ENCODE measurements around the gene AGPAT1. TPM values are rescaled to one million over a fixed set of nuclear protein-coding genes. Genes with fewer than 3 reads are reported as not detected.

Gene AGPAT1
- polyA plus RNA-seq, 6 donors from 2014 or later: 9.1 to 20.6 (median 13.1) TPM

- H3K27ac Mint-ChIP-seq: peak overlapping the region in 5 of 6 donors; percentile 16 to 74 (median 70)
- H3K27me3 Mint-ChIP-seq: no peaks in the 10 kb centered on the region
- peaks cover 0 to 11% of the 10 kb centered on the region in 2 donors for H3K36me3 Mint-ChIP-seq
- peak overlapping the region; percentile 45 to 77 (median 62) for H3K4me3 Mint-ChIP-seq
- H3K4me1 Mint-ChIP-seq: peaks cover 52 to 59% (median 58%) of the 10 kb centered on the region in 3 donors
- peaks cover 0 to 4% (median 0%) of the 10 kb centered on the region in 7 donors for H3K9me3 Mint-ChIP-seq
- no peak for ATAC-seq (ENCODE audit: low read depth in 2 of 2)
- no peak for DNase-seq
Observed at GRCh38 chr6:32179766-32180405, 4.0 kb upstream of the AGPAT1 start.

- H3K4me1 Mint-ChIP-seq: peaks cover 58 to 64% (median 58%) of the 10 kb centered on the region in 3 donors
- no peak for DNase-seq
- H3K9me3 Mint-ChIP-seq: peaks cover 0 to 4% (median 0%) of the 10 kb centered on the region in 7 donors
- no peak for ATAC-seq (ENCODE audit: low read depth in 2 of 2)
- peak overlapping the region; percentile 88 to 100 (median 97) for H3K27ac Mint-ChIP-seq
- no peaks in the 10 kb centered on the region for H3K27me3 Mint-ChIP-seq
- peak overlapping the region; percentile 82 to 100 (median 96) for H3K4me3 Mint-ChIP-seq
- peaks cover 0 to 11% of the 10 kb centered on the region in 2 donors for H3K36me3 Mint-ChIP-seq
Observed at GRCh38 chr6:32178547-32179440, 2.9 kb upstream of the AGPAT1 start.

GRCh38 chr6:32177788-32178546 lies 2.1 kb upstream of the AGPAT1 start, which contains the start of gene RNF5:
RNF5 (plus strand) TSS chr6:32178405; CDS start chr6:32178512, 107 bp downstream.
- Mint-ChIP-seq H3K4me1 (peaks cover 65 to 71% (median 66%) of the 10 kb centered on the region in 3 donors), H3K27me3 (no peaks in the 10 kb centered on the region), H3K36me3 (peaks cover 0 to 11% of the 10 kb centered on the region in 2 donors), H3K4me3 (peak within 1 kb of the TSS; percentile 82 to 100 (median 96)), H3K27ac (peak within 1 kb of the TSS; percentile 94 to 100 (median 98)), H3K9me3 (peaks cover 0 to 4% (median 0%) of the 10 kb centered on the region in 7 donors)
- DNase-seq (peak; percentile 97), ATAC-seq (ENCODE audit: low read depth in 2 of 2) (peak; percentile 80 to 82)

GRCh38 chr6:32177183-32177787 lies 1.4 kb upstream of the AGPAT1 start:
- ATAC-seq (ENCODE audit: low read depth in 2 of 2): no peak
- Mint-ChIP-seq H3K27me3 (no peaks in the 10 kb centered on the region), H3K27ac (peak overlapping the region; percentile 94 to 100 (median 98)), H3K36me3 (peaks cover 0 to 11% of the 10 kb centered on the region in 2 donors), H3K9me3 (peaks cover 0 to 4% (median 0%) of the 10 kb centered on the region in 7 donors), H3K4me3 (peak overlapping the region; percentile 82 to 100 (median 96)), H3K4me1 (peaks cover 65 to 75% (median 67%) of the 10 kb centered on the region in 3 donors)
- DNase-seq: no peak

GRCh38 chr6:32176476-32177182 lies 745 bp upstream of the AGPAT1 start:
- no peaks in the 10 kb centered on the region for H3K27me3 Mint-ChIP-seq
- peak overlapping the region; percentile 82 to 100 (median 96) for H3K4me3 Mint-ChIP-seq
- ATAC-seq (ENCODE audit: low read depth in 2 of 2): no peak
- H3K27ac Mint-ChIP-seq: peak overlapping the region; percentile 89 to 99 (median 98)
- peaks cover 0 to 4% (median 0%) of the 10 kb centered on the region in 7 donors for H3K9me3 Mint-ChIP-seq
- no peak for DNase-seq
- peaks cover 0 to 11% of the 10 kb centered on the region in 2 donors for H3K36me3 Mint-ChIP-seq
- H3K4me1 Mint-ChIP-seq: peaks cover 65 to 75% (median 67%) of the 10 kb centered on the region in 3 donors

GRCh38 chr6:32175322-32175710 lies 568 bp downstream of the AGPAT1 start:
- Mint-ChIP-seq H3K36me3 (peaks cover 0 to 14% of the 10 kb centered on the region in 2 donors), H3K4me3 (peak overlapping the region; percentile 82 to 100 (median 92)), H3K27ac (peak overlapping the region; percentile 14 to 94 (median 74)), H3K9me3 (peaks cover 0 to 4% (median 0%) of the 10 kb centered on the region in 7 donors), H3K27me3 (no peaks in the 10 kb centered on the region), H3K4me1 (peaks cover 65 to 68% (median 66%) of the 10 kb centered on the region in 3 donors)
- ATAC-seq (ENCODE audit: low read depth in 2 of 2) (no peak), DNase-seq (no peak)

- H3K9me3 Mint-ChIP-seq: peaks cover 0 to 4% (median 0%) of the 10 kb centered on the region in 7 donors
- H3K36me3 Mint-ChIP-seq: peaks cover 6 to 20% of the 10 kb centered on the region in 2 donors
- ATAC-seq (ENCODE audit: low read depth in 2 of 2) (no peak), DNase-seq (no peak)
- peak overlapping the region in 6 of 8 donors; percentile 41 to 98 (median 71) for H3K4me3 Mint-ChIP-seq
- H3K27me3 Mint-ChIP-seq: no peaks in the 10 kb centered on the region
- peaks cover 61 to 65% (median 64%) of the 10 kb centered on the region in 3 donors for H3K4me1 Mint-ChIP-seq
- peak overlapping the region in 1 of 6 donors; percentile 65 for H3K27ac Mint-ChIP-seq
Observed at GRCh38 chr6:32174416-32174815, 1.5 kb downstream of the AGPAT1 start.

GRCh38 chr6:32173051-32173727 lies 2.7 kb downstream of the AGPAT1 start:
- Mint-ChIP-seq H3K36me3 (peaks cover 6 to 32% of the 10 kb centered on the region in 2 donors), H3K9me3 (peaks cover 0 to 4% (median 0%) of the 10 kb centered on the region in 7 donors), H3K4me3 (peak overlapping the region in 1 of 8 donors; percentile 17), H3K27ac (peak overlapping the region in 2 of 6 donors; percentile 23 to 65), H3K4me1 (peaks cover 57 to 63% (median 62%) of the 10 kb centered on the region in 3 donors), H3K27me3 (no peaks in the 10 kb centered on the region)
- ATAC-seq (ENCODE audit: low read depth in 2 of 2) (no peak), DNase-seq (no peak)

GRCh38 chr6:32171234-32171633 lies 4.7 kb downstream of the AGPAT1 start:
- Mint-ChIP-seq H3K36me3 (peaks cover 6 to 40% of the 10 kb centered on the region in 2 donors), H3K27ac (no peak overlapping the region), H3K27me3 (no peaks in the 10 kb centered on the region), H3K9me3 (peaks cover 0 to 1% (median 0%) of the 10 kb centered on the region in 7 donors), H3K4me3 (peak overlapping the region in 2 of 8 donors; percentile 37 to 64), H3K4me1 (peaks cover 51 to 54% (median 52%) of the 10 kb centered on the region in 3 donors)
- ATAC-seq (ENCODE audit: low read depth in 2 of 2): no peak
- DNase-seq: no peak

- no peak for ATAC-seq (ENCODE audit: low read depth in 2 of 2)
- Mint-ChIP-seq H3K4me1 (peaks cover 45 to 48% (median 45%) of the 10 kb centered on the region in 3 donors), H3K27me3 (no peaks in the 10 kb centered on the region), H3K4me3 (no peak overlapping the region), H3K9me3 (peaks cover 0 to 1% (median 0%) of the 10 kb centered on the region in 7 donors), H3K36me3 (peaks cover 6 to 40% of the 10 kb centered on the region in 2 donors), H3K27ac (peak overlapping the region in 1 of 6 donors; percentile 75)
- DNase-seq: no peak
Observed at GRCh38 chr6:32170294-32170693, 5.6 kb downstream of the AGPAT1 start.

GRCh38 chr6:32168807-32169591 lies 6.9 kb downstream of the AGPAT1 start:
- H3K36me3 Mint-ChIP-seq: peaks cover 6 to 40% of the 10 kb centered on the region in 2 donors
- no peak overlapping the region for H3K4me3 Mint-ChIP-seq
- DNase-seq (no peak), ATAC-seq (ENCODE audit: low read depth in 2 of 2) (no peak)
- H3K4me1 Mint-ChIP-seq: peaks cover 35 to 45% (median 41%) of the 10 kb centered on the region in 3 donors
- peaks cover 0 to 1% (median 0%) of the 10 kb centered on the region in 7 donors for H3K9me3 Mint-ChIP-seq
- H3K27ac Mint-ChIP-seq: peak overlapping the region in 1 of 6 donors; percentile 60
- H3K27me3 Mint-ChIP-seq: no peaks in the 10 kb centered on the region

All from naive B cell (primary cell).